ENCODE data around the gene BCL6.
A peak's percentile ranks its signal among the peaks of the same experiment; 100 is the strongest.

BCL6 gene

DNA sequence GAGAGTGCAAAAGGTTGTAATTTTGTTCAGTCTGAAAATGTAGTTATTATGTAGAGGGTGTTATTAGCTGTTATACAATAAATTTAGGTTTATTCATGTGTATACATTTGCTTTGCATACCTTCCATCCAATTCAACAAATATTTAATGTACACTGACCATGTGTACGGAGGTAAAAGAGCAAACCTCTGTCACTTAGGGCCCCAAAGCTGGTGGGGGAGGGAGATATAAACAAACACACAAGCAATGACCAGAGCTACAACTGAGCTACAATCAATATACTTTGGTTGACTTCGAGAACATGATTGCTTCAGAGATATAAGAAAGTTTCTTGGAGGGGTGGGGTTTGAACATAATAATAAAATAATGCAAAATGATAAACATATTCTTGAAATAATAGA is 17.5 kb upstream of the BCL6 start:
- no peak for DNase-seq (ENCODE audit: low read depth in 2 of 2)

DNA sequence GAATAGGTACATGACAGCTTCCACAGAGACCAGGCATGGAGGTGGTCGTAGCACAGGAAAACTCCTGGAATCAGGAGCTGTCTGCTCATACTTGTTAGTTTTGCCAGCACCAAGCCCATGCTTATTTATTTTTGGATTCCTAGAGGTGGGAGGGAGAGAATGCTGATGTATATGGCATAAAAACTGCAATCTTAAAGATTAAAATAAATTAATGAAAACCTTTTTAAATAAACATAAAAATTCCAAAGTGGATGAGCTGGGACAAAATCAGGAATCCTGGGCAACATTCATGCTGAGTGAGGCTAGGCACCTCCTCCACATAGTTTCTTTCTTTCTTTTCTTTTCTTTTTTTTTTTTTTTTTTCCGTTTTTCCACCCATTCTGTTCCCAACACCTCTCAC is 14.3 kb upstream of the BCL6 start:
- DNase-seq (ENCODE audit: low read depth in 2 of 2): no peak

DNA sequence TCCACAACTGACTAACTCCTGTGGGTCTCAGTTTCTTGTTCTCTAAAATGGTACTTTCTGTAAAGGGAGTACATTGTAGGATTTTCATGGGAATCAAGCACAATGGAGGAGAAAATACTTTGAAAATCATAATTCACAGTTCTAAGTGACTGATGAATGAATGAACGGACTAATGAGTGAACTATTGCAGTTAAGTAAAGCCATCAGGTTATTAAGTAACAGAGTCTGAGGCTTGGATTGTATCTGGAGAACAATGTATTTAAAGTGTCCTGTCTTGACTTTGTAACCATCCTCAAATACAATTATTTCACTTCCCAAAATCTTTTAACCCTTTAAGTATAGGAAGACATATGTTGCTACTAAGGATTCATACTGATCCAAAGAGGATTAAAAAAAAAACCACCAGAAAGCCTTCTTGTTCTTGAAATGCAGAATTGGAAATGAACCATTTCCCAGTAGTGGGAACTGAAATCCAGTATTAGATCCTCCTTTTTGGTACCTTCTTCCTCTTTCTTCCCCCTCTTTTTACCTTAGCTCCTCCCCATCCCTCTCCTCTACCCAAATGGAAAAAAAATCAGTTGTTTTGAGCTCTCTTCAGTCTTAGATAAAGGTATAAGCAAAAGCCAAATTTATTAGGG is 13.2 kb upstream of the BCL6 start:
- no peak for DNase-seq (ENCODE audit: low read depth in 2 of 2)

DNA sequence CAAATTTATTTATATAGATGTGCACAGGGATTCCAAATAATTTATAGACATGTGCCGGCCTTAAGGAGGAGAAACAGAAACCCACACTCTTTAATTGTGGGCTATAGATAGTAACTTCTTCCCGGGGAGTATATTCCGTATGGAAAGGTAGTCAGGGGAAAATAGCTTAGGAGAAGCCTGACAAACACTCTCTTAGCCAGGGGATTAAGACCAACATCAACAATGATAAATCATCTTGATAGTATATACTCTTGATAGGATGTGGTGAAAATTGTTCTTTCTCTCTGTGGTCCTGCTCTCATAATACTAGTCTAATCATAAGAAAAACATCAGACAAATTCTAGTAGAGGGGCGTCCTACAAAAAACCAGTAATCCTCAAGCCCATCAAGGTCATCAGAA is 8.2 kb upstream of the BCL6 start:
- no peak for DNase-seq (ENCODE audit: low read depth in 2 of 2)

DNA sequence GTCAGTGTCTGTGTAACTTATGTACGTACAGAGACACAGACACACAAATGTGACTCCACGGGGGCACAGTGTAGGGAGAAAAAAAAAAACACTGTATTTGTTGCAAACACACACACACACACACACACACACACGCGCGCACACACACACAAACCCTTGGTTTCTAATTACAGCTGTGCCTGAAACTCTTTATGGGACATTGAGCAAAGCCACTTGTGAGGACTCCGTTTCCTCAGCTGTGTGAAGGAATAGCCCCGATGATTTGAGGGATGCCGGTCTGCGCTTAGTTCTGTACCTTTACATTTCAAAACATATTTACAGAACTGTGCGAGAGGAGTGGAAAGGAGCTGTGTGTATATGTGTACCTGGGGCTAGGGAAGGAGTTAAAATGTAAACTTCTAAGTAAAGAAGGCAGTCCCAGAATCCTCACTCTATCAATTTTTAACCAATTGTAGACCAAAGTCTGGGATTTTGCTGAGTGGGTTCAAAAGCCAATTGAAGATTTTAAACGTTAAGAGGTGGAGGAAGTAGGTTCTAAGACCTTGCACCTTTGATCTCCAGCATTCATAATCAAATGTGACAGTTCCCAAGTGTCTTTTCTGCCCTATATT is 5.3 kb upstream of the BCL6 start:
- no peak for DNase-seq (ENCODE audit: low read depth in 2 of 2)

DNA sequence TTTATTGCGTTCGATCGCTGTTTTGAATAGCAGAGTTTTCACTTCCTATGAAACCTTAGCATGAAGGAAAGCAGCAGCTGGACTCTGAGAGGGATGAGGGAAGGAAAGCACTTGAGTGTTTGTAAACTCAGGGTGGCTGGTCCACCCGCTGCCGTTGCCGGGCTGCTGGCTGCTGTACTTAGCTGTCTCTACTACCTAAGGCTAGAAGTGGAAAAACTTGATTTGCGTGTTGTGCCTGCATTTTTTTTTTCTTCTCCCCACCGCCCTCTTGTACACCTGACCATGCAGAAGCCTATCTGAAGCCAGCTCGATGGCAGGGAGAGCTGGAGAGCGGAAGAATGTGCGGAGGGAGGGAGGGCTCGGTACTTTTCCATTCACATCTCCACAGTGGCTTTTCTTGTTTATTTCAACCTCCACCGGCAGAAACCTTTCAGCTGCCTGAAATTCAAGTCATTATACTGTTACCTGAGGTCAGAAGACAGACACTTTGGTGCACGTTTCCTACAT is 4.8 kb upstream of the BCL6 start:
- no peak for DNase-seq (ENCODE audit: low read depth in 2 of 2)

DNA sequence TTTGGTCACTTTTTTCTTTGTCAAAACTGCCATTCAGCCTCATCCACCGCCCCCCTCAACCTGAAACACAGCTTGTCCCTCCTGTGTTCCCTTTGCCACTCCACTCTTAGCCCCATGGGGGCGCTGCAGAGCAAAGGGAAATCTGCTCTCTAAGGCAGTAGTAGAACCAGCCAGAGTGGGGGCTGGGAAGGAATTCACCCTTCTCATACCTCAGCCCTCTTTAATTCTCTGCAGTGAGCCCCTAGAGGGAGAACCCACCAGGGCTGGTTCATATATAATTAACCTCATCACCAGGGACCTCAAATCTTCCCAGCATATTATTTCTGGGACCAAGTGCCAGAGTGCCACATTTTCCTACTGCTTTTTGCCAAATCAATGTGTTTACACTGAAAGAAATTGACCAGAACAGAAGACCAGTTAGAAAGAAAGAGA is 2.8 kb upstream of the BCL6 start:
- DNase-seq (ENCODE audit: low read depth in 2 of 2): peak; percentile 70 to 82

DNA sequence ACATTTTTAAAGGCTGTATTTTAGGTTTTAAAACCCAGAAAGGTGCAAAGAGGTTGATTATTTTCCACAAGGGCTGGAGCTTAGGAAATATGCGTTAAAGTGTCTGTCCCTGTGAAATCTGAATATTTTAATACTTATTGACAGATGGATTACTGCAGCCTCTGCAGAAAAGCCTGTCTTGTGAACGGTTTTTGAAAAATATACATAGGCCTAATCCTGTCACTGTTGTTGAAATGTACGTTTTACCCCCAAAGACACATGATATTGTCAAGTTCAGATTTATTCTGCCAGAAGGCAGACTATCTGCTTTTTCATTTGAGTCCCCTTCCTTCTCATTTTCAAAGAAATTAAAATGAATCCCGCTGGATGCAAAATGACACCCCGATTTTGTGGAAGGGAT is 2.2 kb upstream of the BCL6 start:
- no peak for DNase-seq (ENCODE audit: low read depth in 2 of 2)

DNA sequence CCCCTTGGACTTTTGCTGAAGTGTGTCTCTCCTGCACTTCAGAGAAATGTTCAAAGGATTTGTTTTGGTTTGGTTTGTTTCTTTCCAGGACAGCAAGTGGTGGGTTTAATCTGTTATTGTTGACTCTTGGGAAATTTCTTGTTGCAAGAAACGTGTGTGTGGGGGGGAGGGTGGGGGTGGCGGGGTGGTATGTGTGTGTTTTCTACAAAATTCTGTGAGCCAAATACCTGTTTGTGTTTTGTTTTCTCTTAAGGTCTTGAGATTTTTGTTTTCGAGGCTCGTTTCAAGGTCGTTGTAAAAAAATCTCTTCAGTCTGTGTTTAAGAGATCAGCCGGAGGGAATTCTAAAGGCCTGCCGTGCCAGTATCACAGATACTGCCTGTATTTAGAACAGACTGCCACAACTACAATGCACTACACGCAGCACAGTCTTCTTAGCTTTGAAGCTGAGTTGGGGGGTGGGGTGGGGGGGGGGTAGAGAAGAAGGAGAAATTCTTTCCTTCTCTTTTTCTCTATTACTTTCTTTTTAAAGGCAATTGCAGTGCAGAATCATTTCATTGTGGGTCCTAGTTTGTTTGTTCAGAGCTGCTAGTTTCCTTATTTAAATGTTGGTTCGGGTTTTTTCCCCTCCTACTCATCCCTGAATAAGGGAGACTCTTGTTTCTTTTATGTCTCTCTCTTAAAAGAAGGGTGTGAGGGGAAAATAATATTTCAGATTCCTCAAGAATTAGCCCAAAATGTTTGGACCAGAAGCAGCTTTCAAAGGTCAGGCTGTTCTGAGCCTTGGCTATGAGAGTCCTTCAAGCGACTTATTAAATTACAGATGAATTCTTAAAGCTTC is 1.4 kb upstream of the BCL6 start:
- DNase-seq (ENCODE audit: low read depth in 2 of 2): no peak

DNA sequence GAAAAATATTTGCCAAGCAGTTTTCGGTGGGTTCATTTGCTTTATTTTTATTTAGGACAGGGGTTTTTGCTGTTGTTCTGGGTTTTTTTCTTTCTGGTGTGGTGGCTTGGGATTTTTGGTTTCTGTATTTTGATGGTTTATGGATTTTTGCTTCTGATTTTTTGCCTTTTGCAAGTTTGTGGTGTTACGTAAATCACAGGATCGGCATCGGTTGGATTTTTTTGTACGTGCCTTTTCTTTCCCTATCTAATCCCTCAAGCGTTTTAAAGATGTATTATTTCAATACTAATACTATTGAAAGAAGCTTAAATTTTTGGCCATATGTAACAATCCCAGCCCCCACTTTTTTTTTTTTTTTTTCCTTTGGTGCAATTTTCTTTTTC is 782 bp upstream of the BCL6 start:
- no peak for DNase-seq (ENCODE audit: low read depth in 2 of 2)

DNA sequence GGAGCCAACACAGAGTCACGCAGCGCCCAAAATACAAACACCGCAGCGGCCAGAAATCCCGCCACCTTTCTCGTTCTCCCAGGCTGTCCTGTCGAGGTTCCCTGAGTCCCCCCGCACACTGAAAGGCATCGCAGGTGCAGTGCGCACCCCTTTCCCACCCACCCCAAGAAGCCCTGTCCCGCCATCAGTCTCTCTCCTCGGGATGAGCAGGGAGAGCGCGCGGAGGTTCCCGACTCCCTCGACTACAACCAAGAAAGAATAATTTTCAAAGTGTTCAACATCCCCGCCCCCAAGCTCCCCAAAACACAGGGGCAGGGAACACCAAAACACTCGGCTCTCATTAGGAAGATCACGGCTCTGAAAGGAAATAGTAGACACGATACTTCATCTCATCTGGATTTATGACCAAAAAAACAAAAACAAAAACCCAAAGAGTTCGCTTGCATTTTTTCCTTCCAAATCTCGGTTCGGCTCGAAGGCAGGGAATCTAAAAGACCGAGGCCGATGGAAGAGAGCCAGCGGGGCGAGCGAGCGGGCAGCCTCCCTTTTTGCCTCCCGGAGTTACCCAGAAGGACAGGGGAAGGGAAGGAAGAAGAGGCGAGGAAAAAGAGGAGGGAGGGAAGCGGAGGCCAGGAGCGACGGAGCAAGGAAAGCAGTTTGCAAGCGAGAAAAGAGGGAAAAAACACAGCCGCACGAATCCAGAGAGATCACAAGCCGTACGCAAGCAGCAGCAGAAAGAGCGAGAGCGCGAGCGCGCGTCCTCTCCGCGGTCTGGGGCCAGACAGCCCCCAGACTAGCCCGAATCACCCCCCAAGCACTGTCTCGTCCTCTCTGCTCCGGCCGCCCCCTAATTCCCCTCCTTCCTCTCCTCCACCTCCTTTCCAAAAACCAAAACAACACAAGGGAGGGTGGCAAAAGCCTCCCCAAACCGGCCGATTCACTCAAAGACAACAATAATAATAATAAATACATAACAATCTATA is 808 bp downstream of the BCL6 start:
- peak in 1 of 2 donors; percentile 13 for DNase-seq (ENCODE audit: low read depth in 2 of 2)

DNA sequence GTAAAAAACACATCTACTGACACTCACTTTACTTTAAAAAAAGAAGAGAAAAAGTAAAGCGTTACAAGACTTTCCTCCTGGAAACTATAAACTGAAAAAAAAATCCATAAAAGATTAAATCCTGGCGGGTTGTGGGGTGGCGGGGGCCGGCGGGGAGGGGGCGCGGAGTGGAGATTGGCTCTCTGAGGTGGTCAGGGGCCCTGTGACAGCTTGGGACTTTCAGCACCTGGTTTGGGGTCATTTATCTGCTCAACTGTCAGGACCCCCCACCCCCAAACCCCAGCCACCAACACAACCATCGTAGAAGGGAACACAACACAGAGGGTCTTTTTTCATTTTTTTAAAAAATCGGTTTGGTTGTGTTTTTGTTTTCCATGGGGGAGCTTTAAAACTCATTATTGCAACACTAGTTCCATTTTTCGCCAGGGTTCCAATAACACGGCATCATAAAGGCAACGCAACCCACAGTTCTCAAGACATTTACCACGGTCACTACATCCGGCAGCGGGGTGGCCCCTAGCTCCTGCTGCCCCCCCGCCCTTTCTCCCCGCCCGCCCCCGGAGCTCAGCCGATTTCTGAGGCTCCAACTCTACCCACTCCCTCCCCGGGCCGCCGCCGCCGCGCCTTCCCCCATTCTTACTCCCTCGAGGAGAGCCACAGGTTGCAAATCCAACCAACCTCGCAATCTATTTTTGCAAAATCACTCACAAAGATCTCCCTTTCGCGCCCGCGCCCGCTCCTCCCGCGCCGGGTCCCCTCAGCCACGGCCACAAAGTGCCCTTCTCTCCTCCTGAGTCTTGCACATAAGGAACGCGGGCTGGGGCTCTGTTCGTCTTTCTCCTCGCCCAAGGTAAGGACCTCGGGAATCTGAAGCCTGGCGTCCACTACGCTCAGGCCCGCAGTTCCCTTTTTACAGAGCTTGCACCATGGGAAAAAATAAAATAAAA is 1.8 kb downstream of the BCL6 start:
- peak in 1 of 2 donors; percentile 42 for DNase-seq (ENCODE audit: low read depth in 2 of 2)

DNA sequence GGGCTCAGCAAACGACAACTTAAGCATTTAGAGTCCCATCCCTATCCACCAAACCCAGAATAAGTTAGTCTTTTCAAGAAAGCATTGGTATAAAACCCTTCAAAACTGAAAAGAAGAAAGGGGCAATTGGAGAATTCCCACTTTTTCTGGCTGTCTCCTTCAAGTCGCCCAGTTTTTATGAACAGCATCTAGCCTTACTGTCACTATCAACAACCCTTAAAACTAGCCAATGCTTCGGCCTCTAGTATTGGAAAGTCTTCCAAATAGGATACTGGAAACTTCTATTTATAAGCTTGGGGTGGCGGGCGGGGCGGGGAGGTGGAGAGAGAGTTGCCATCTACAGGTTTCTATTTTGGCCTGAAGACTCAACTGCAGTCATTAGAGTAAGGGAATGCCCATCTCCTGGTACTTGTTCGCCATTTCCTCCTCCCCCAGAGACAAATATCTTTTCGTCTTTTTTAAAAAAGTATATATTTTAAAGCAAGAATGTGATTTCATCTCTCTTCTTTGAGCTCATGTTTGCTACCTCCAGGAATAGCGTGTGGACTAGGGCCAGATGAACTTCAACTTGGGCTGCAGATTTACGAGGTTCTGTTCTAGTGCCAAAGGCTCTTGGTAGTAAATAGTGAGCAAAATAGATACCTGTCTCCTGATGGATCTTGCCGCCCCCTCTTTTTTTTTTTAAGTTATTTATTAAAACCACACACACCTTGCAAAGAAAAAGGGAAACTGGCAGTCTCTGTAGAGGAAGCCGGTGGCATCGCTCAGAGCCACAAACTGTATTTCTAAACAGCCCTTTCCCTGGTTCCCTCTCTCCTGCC is 2.7 kb downstream of the BCL6 start:
- DNase-seq (ENCODE audit: low read depth in 2 of 2): no peak

DNA sequence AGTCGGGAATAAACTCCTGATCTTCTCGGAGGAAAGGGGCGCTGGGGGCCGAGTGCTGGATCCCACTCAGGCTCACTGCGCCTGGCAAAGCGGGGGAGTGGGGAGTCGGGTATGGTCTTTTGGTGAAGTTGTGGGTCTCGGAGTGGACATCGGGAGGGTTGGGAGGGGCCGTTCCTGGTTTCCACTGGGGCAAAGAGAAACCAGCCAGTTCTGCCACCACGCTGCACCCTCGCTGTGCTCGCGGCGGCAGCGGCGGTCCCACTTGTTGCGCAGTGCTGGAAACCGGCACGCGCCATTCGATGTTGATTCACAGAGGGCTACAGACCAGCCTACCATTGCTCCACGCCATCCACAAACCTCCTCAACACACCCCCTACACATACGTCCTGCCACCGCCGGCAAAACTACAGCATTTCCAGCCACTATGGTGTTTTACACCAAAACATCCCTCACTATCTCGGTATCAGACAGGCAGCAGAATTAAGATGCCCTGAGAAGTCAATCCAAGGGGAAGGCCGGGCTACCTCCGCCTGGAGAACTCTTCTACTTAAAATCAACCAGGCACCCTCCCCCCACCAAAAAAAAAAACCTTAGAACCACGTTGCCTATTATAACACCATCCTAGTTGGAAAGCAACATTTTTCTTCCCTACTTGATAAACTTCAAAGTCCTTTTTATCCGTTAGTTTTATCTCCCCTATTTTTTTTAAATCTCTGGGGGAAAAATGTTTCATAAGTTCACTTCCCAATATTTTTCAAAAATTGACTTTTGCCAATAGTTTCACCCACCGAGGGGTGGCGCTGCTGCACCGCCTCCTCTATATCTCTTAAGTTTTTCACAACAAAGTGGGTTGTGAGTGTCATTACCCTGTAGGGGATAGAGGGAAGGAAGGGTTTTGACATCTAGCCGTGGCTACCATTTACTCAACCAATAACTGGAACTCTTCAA is 3.6 kb downstream of the BCL6 start:
- peak in 1 of 2 donors; percentile 50 for DNase-seq (ENCODE audit: low read depth in 2 of 2)

DNA sequence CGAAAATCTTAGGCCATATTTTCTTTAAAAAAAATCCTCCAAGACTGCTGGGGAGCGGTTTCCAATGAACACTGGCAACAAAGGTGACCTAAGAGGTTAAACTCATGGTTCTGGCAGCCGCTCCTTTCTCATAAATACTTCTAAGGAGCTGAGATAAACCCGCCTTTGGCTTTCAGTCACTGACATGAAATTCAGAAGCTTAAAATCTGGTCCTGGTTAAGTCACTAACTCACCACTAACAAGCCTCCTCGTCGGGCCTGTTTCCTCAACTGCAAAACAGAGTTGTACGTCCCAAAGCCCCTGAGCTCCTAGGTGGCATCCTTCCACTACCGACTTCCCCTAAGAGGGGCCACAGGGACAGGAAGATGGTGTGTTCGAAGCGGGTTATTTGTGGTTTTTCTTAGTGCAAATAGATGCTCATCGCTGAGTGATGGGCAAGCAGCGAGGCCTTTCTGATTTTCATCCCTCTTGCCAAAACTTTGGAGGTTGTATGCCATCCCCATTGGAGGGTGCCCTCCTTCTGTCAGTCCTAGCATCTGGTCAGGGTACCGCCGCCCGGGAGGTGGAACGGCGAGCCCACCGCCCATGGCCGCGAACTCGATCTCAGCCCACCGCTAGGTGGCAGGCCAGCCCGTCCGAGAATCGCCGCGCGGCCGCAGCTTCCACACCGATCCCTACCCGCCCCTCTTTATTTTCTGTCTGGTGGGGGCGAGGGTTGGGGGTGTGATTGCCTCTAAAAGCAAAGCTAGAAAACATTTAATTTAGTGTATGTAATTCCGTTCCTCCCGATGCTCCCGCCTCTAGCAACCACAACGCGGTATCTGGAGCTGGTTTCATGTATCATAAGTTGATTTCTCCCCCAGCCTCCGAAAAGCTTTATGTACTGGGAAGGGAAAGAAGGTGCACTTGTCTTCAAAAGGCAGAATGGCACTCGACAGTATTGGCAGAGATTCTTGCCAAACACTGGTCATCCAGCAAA is 4.6 kb downstream of the BCL6 start:
- peak in 1 of 2 donors; percentile 47 for DNase-seq (ENCODE audit: low read depth in 2 of 2)

DNA sequence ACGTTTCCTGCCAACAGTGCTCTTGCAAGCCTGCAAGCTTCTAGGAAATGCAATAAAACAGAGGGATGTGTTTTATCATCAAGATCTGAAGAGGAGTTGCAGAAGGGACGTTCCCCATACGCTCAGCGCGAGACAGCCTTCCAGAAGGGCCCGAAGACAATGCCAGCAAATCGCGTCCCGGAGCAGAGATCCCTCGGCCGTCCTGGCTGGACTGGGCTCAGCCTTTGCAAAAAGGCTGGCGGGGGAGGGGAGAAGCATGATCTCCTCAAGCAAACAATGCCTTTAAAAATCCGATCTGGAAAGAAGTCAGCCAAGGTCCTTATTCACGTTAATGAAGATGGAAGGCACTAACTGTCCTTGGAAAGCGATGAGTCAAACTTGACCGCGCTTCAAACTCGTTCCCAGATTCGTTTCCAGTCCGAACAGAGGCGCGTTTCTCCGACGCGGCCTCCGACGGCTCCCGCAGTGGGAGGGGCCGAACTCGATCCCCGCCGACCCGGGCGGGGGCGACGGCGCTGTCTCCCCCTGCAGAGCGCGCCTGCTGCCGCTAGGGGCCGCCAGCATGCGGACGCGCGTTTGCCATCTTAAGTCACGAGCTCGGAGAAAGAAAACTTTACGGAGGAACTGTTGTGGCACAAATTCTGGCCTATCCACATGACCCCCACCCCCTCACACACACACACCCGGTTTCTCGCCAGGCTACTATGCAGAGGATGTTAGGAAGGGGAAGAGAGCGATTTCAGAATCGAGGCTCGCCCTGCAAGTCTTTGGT is 5.5 kb downstream of the BCL6 start:
- peak; percentile 41 to 69 for DNase-seq (ENCODE audit: low read depth in 2 of 2)
